A673 (cell line): Measurements from ENCODE around the gene CHADL. TPM values are rescaled to one million over a fixed set of nuclear protein-coding genes. Genes with fewer than 3 reads are reported as not detected.

Source experiments
- BruUV-seq: library from RNA; stranded (reverse); fragments of 400-500 nt; replicated peaks from 2 replicates; lab custom pipeline; 2021; lab: Mats Ljungman, UMichigan
- CTCF ChIA-PET: fragments of 300-600 bp; sonication (Branson Sonifier 250); formaldehyde crosslinking; loops from one replicate; lab custom pipeline; 2022; ENCODE audit warnings: antibody characterized with exemption; lab: Charles Lee
- POLR2A ChIA-PET: fragments of 300-600 bp; sonication (Branson Sonifier 250); formaldehyde crosslinking; loops from one replicate; lab custom pipeline; 2022; ENCODE audit warnings: antibody characterized with exemption; ENCODE audit not compliant: low non-redundant PET; lab: Charles Lee
- DNase-seq: peaks from one replicate; pipeline ENCODE4 v3.0.0-alpha.2; 2015; ENCODE audit warnings: low spot score
- H3K27ac ChIP-seq: fragments of 200-600 bp; sonication (generic); 2 replicates; pipeline ENCODE4 v1.5.1; 2016; ENCODE audit warnings: mixed run types, low read depth, mild to moderate bottlenecking, mixed read lengths, antibody characterized with exemption, low read length; ENCODE audit not compliant: poor library complexity, severe bottlenecking
- H3K27me3 ChIP-seq: fragments of 200-600 bp; sonication (generic); replicated peaks from 2 replicates; pipeline ENCODE4 v1.6.1; 2017; ENCODE audit warnings: mixed run types, low read depth, mild to moderate bottlenecking, mixed read lengths, antibody characterized with exemption, low read length; ENCODE audit not compliant: insufficient read depth, poor library complexity
- H3K36me3 ChIP-seq: fragments of 200-600 bp; sonication (generic); 2 replicates; pipeline ENCODE4 v1.6.1; 2016; ENCODE audit warnings: mixed run types, mild to moderate bottlenecking, mixed read lengths, antibody characterized with exemption, low read length; ENCODE audit not compliant: insufficient read depth, poor library complexity, severe bottlenecking
- H3K4me1 ChIP-seq: fragments of 200-600 bp; sonication (generic); 2 replicates; pipeline ENCODE4 v1.6.1; 2017; ENCODE audit warnings: mixed run types, mild to moderate bottlenecking, mixed read lengths, antibody characterized with exemption, low read length; ENCODE audit not compliant: insufficient read depth, poor library complexity, severe bottlenecking
- H3K4me3 ChIP-seq: fragments of 200-600 bp; sonication (generic); 2 replicates; pipeline ENCODE4 v1.5.1; 2016; ENCODE audit warnings: low read depth, mixed run types, mild to moderate bottlenecking, mixed read lengths, low read length; ENCODE audit not compliant: poor library complexity, severe bottlenecking
- H3K9me3 ChIP-seq: fragments of 200-600 bp; sonication (generic); 2 replicates; pipeline ENCODE4 v1.6.1; 2016; ENCODE audit warnings: mixed run types, low read depth, mild to moderate bottlenecking, mixed read lengths, antibody characterized with exemption, low read length; ENCODE audit not compliant: poor library complexity, severe bottlenecking
- CTCF ChIP-seq: fragments of 300-800, 200-600 bp; sonication (generic); conservative IDR thresholded peaks from 2 replicates; pipeline ENCODE4 v1.5.1; 2017; ENCODE audit warnings: low read depth, mild to moderate bottlenecking, antibody characterized with exemption, low read length, moderate library complexity, mixed read lengths
- EZH2 ChIP-seq: fragments of 200-600 bp; sonication (generic); IDR thresholded peaks from 2 replicates; pipeline ENCODE4 v1.6.1; 2017; ENCODE audit warnings: borderline replicate concordance, low read depth, mild to moderate bottlenecking, mixed read lengths, antibody characterized with exemption, low read length; ENCODE audit not compliant: poor library complexity, severe bottlenecking
- intact Hi-C: fragments of 100-400 bp; cut with micrococcal nuclease; formaldehyde crosslinking; loops from one replicate; pipeline ENCODE4 v1.10.0; 2022; ENCODE audit not compliant: unreplicated experiment
- total RNA-seq: library from RNA; stranded (reverse); gene quantifications from 2 replicates; pipeline ENCODE4 v1.2.3, GENCODE V29; 2021

CHADL gene
- total RNA-seq, 1 experiment from 2014 or later = not detected

DNA sequence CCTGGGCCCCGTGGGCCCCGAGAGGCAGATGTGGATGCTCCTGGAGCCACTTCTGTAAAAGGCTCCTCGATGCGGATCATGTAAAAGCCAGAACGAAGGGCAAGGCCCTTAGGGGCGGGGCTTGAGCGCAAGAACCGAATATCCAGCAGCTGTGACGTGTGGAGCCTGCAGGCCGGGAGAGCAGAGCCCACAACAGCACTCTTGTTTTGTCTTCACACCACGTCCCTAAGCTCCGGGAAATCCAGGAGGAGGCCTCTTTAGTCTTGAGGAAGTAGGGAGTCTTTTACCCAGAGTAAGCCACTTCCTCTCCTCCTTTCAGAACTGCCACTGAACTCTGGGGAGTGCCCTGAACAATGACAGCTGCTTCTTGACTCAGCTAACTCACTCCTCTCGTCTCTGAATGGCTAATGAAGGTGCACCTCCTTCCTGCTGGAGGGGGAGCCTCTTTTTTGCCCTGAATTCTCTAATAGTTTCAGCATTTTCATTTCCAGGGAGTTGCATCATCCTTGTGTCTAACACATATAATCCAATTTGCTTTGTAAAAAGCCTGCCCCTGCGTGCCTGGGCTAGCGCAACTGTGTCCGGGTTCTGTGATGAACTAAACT is 23.1 kb downstream of the CHADL start:
- peak overlapping the region; percentile 99 for H3K27ac ChIP-seq
- ChIA-PET CTCF (interaction anchor here (0.6 kb wide), 2 partner anchors 13 to 330 kb away, joined by 3 read pairs; no protein-coding TSS in a partner anchor), POLR2A (interaction anchor here (0.6 to 0.7 kb wide), 3 partner anchors 84 to 1552 kb away, joined by 3 to 4 read pairs (median 3); partner anchors contain the start of gene ZC3H7B)
- H3K4me3 ChIP-seq = peak overlapping the region; percentile 33
- TF ChIP-seq EZH2 = no peak
- no peak for TF ChIP-seq CTCF
- peak; percentile 95 for DNase-seq
- H3K36me3 ChIP-seq = peaks cover 49% of the 10 kb centered on the region
- peaks cover 12% of the 10 kb centered on the region for H3K9me3 ChIP-seq
- no TSS peak for BruUV-seq
- peaks cover 22% of the 10 kb centered on the region for H3K4me1 ChIP-seq
- H3K27me3 ChIP-seq = no peaks in the 10 kb centered on the region
- intact Hi-C loops = no loop called here

DNA sequence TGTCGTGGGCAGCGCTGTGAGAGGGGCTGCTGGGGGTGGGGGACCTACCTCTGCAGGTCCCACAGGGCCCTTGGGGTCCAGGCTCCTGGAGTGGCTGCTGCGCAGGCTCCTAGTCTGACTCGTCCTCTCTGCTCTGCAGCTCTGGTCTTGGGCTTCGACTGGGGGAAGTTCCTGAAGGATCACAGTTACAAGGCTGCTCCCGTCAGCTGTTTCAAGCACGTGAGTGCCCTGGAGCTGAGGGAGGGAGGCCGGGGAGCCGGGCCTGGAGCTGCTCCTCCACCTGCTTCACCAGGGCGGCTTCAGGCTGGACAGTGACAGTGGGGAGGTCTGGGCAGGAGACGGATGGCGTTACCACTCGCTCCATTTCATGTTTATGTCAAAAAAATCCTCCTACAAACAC is 23.7 kb downstream of the CHADL start:
- POLR2A ChIA-PET = interaction anchor here (0.6 to 0.7 kb wide), 2 partner anchors 1550 to 1553 kb away, joined by 3 read pairs; no protein-coding TSS in a partner anchor
- intact Hi-C loops = no loop called here
- no peak for DNase-seq
- no TSS peak for BruUV-seq
- no peak for TF ChIP-seq EZH2
- no peak for TF ChIP-seq CTCF
- Histone ChIP-seq H3K4me1 (peaks cover 22% of the 10 kb centered on the region), H3K27me3 (no peaks in the 10 kb centered on the region), H3K27ac (peak overlapping the region; percentile 99), H3K36me3 (peaks cover 46% of the 10 kb centered on the region), H3K4me3 (peak overlapping the region; percentile 33), H3K9me3 (peaks cover 12% of the 10 kb centered on the region)
- CTCF ChIA-PET = no interaction called here

GRCh38 chr22:41215926-41216325 is 24.8 kb downstream of the CHADL start:
- Histone ChIP-seq H3K36me3 (peaks cover 44% of the 10 kb centered on the region), H3K27me3 (no peaks in the 10 kb centered on the region), H3K27ac (peak overlapping the region; percentile 99), H3K9me3 (peaks cover 12% of the 10 kb centered on the region), H3K4me3 (peak overlapping the region; percentile 33), H3K4me1 (peaks cover 22% of the 10 kb centered on the region)
- POLR2A ChIA-PET = interaction anchor here (0.6 kb wide), 1 partner anchor 86 kb away, joined by 3 read pairs; no protein-coding TSS in a partner anchor
- TF ChIP-seq EZH2 = no peak
- no peak for TF ChIP-seq CTCF
- no TSS peak for BruUV-seq
- intact Hi-C loops = no loop called here
- CTCF ChIA-PET = no interaction called here
- DNase-seq = no peak
